ENCODE results near the gene ATP8B1.
"Not testable (repeated sequence)": the region's sequence is repeated elsewhere in the genome, so short reads cannot be mapped to it uniquely, and the experiment has no call there.

The ATP8B1 gene

DNA sequence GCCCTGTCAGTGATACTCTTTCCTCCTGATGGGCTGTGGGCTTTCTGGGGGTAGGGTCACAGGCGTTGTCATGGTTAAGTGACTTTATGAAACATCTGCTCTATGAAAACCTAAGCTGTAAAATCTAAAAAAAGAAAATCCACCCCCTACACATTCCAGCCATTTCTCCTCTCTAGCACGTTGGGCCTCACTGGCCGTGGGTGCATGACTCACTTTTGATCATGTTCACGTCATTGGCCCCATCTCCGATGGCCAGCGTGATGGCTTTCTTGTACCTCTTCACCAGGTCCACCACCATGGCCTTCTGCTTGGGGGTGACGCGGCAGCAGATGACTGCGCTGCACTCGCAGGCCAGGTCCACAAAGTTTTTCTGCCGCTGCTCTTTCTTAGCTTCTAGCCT is 142.2 kb downstream of the ATP8B1 start:
- peak; percentile 51 for DNase-seq (ENCODE audit: low spot score)

DNA sequence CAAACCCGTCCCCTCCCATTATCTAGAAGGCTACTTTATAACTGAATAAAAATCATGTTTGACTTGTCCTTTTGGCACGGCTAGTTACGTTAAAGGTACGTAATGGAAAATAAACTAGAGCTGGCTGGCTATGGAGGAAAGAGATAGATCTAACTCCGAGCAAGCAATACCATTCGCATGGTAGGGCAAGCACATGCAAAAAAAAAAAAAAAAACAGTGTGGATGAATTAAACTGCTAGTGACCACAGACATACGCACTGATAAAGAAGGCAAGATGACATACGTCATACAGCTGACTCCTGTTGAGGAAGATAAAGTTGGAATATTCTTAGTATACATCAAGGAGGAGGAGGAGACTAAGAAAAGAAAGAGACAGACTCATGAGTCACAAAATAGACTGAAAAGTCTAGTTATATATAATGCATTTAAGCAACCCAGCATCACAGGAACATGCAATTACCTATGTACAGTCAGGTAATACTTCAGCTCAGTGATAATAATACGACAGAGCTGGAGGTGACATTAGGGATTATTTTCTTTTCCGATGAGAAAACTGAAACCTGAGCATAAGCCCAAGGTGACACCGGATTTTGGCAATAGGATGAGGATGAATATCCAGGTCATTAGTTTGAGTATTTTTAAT is 143.5 kb downstream of the ATP8B1 start:
- DNase-seq (ENCODE audit: low spot score) = no peak

DNA sequence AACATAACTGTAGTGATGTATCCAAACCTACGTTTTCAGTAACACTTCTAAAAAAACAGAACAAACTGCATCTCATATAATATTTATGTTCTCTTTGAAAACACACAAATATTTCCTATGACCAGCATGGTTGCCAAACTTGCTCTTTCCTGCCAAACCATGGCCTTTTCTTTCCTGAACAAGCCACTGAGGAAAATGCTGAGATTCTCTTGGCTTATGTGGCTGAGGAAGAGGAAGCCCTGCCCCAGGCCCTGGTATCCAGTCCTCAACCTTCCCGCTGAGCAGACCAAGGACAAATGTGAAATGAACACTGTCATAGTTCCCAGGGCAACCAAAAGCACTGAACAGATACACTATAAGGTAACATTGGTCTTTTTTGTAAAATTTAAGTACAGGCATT is 145.6 kb downstream of the ATP8B1 start:
- DNase-seq (ENCODE audit: low spot score) = peak; percentile 15

- DNase-seq (ENCODE audit: low spot score) = no peak
Observed at GRCh38 chr18:57655740-57656139, 147.4 kb downstream of the ATP8B1 start.

GRCh38 chr18:57651914-57652313 is 151.2 kb downstream of the ATP8B1 start:
- no peak for DNase-seq (ENCODE audit: low spot score)

GRCh38 chr18:57649556-57650500 is 153.3 kb downstream of the ATP8B1 start:
- peak; percentile 81 for DNase-seq (ENCODE audit: low spot score)

DNA sequence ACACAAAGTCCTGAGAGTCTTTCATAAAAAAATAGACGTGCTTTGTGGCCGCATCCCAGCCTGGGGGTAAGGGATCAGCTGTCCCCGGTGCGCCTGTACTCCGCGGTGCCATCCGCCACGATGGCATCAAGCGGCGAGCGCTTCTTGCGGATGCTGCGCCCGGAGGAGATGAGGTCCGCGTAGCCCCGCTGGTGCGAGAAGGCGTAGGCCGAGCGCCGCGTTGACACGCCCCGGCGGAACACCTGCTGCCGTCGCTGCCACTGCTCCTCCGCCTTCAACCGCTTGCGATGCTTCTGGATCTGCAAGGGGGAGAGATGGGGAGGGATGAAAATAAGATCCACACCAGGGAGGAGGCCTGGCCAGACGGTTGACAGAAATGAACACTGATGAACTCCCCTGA is 154.7 kb downstream of the ATP8B1 start:
- no peak for DNase-seq (ENCODE audit: low spot score)

DNA sequence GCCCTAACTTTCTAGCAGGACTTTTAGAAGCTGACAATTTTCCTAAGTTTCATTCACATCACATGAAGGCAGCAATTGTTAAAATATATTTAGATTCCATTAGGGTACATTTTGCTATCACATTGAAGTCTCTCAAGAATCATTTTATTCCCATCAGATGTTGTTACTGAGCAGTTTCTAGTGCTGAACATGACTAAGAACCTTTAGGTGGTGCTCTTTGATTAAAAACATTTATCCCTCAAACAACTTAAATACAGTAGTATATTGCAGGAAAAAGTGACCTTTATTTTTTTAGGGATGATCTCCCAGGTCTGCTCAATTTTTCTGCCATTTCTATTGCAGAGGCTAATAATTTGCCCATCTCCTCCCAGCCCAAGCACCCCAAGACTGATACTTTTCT is 158.6 kb downstream of the ATP8B1 start:
- DNase-seq (ENCODE audit: low spot score) = no peak

DNA sequence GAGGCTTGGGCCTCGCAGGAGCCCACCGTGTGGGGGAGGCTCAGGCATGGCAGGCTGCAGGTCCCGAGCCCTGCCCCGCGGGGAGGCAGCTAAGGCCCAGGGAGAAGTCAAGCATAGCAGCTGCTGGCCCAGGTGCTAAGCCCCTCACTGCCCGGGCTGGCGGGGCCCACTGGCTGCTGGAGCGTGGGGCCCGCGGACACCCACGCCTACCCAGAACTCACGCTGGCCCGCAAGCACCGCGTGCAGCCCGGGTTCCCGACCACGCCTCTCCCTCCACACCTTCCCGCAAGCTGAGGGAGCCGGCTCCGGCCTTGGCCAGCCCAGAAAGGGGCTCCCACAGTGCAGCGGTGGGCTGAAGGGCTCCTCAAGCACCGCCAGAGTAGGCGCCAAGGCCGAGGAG is 159.4 kb downstream of the ATP8B1 start:
- DNase-seq (ENCODE audit: low spot score) = not testable (repeated sequence)

GRCh38 chr18:57642462-57642861 is 160.7 kb downstream of the ATP8B1 start:
- not testable (repeated sequence) for DNase-seq (ENCODE audit: low spot score)

DNA sequence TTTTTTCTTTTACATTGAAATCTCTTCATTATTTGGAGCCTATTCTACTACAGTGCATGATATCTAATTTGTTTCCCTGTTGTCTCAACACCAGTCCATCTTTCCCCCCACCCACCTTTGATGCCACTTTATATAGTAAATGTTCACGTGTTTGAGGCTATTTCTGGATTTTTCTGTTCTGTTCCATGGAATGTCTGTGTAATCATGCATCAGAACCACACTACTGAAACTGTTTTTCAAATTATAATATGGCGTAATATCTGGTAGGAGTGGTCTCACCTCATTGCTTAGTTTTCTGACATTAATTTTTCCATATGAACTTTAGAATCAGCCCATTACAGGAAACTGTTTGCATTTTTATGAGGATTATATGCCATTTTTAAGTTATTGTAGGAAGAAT is 162.4 kb downstream of the ATP8B1 start:
- no peak for DNase-seq (ENCODE audit: low spot score)

- no peak for DNase-seq (ENCODE audit: low spot score)
Observed at GRCh38 chr18:57640236-57640635, 162.9 kb downstream of the ATP8B1 start.

DNA sequence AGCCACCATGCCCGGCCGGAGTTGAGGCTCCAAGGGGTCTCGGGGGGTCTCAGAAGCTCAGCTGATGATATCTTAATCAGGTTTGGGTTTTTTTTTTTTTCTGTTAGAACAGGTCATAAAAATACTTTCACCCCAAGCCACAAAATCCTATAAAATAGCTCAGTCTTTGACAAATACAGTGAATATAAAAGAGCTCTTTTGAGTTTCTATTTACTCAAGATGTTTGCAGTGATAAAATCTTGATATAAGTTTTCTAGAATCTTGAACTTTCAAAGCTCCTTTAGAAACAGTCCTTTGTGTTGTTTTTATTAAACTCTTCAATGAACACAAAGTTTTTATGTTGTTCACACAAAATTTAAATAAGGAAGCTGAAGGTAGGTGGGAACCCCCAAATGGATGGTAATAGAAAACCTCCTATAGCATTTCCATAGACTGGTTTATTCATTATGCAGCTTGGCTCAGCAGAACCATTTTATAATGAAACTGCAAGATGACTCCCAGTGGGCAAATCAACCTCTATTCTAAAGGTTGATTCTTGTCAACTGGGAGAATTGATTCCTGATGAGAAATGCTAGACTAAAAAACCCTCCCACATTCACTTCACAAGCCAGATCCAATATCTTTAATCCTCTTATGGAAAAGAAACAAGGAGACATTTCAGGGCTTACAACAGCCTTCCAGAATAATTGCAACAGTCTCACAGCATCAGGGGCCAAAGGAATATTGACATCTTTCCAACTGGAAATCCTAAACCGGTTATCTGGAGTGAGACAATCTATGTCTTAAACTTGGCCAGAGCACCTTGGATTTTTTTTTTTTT is 167.9 kb downstream of the ATP8B1 start:
- no peak for DNase-seq (ENCODE audit: low spot score)

DNA sequence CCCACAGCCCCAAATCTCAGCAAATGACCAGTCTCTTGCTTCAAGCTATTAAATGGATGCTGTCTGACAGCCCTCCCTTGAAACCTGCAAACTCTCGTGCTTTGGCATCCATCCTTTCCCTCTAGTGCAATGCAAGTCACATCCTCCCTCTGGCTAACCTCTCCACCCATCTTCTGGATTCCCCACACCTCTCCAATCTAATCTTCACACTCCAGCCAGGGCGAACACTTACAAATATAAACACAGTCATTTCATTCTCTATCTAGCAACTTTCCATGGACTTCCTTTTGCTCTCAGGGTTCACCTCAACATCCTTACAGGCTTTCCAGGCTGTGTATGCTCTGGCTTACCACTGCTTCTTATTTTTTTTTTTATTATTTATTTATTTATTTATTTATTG is 171.4 kb downstream of the ATP8B1 start:
- no peak for DNase-seq (ENCODE audit: low spot score)

DNA sequence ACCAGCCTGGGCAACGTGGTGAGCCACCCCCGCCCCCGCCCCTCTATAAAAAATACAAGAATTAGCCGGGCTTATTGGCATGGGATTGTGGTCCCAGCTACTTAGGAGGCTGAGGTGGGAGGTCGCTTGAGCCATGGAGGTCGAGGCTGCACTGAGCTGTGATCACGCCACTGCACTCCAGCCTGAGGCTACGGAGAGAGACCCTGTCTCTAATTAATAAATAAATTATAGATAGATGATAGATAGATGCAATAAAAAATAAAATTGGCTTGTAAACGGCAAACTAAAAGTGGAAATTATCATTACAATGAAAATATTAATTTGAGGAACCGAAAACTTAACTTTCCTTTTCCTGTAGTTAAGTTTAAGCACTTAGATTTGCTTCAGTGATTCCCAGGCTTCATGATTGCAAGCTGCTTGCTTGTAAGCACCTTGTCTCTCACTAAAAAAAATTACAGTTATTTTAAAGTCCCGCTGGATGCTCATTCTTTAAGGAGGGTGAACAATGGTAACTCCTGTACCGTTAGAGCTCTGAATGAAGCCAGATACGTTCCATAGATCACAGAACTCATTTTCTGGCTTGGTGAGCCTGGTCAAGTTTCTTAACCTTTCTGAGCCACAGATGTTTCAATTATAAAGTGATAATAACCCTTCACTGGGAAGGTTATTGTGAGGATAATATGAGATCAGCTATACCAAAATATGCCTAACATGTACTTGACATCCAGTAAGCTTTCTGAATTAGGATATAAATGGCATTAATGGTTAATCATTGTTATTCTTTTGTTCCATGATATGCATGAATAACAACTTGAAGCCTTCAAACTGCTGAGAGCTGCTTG is 172.1 kb downstream of the ATP8B1 start:
- no peak for DNase-seq (ENCODE audit: low spot score)

GRCh38 chr18:57630002-57630753 is 172.9 kb downstream of the ATP8B1 start:
- DNase-seq (ENCODE audit: low spot score) = peak; percentile 96

GRCh38 chr18:57629422-57629821 is 173.7 kb downstream of the ATP8B1 start:
- no peak for DNase-seq (ENCODE audit: low spot score)

GRCh38 chr18:57627488-57627887 is 175.6 kb downstream of the ATP8B1 start:
- DNase-seq (ENCODE audit: low spot score) = peak; percentile 19

DNA sequence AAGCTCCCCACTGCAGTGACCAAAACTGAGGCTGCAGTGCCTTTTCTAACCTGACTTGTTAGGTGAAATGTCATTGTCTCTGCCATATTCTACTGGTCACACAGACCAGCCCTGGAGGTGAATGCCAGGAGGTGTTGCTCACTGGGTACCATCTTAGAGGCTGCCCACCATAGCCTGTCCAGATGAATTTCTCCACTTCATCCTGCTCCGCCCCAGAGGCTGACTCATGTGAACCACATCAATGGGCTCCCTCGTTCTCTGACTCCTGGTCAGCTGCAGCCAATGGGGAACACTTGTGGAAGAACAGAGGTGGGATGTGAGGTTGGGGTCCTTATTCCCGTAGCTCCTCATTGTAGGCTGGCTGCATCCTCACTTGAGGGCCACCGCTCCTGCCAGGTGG is 178.1 kb downstream of the ATP8B1 start:
- peak; percentile 22 for DNase-seq (ENCODE audit: low spot score)

DNA sequence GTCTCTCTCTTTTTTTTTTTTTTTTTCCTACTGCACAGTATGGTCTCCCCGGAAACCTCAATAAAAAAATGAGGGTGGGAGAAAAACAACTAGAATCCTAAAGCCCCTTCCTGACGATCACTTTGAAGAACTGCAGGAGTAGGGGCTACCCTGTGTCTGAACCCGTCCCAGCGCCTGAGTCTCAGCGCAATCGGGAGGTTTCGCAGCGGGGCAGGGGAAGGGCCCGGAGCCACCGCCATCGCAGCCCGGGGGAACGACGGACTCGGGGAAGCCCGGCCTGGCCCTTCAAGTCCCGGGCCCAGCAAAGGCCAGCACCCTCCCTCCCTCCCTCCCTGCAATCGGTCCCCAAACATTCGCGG is 181.9 kb downstream of the ATP8B1 start:
- peak; percentile 59 for DNase-seq (ENCODE audit: low spot score)

GRCh38 chr18:57619876-57620275 is 183.2 kb downstream of the ATP8B1 start:
- no peak for DNase-seq (ENCODE audit: low spot score)
